Upper lobe of left lung (tissue), 6 donors: ENCODE results near the gene CMIP. TPM values are rescaled to one million over a fixed set of nuclear protein-coding genes. Genes with fewer than 3 reads are reported as not detected.
A peak's percentile ranks its signal among the peaks of the same experiment; 100 is the strongest.

Experiments used
- ATAC-seq, 2 donors: fragments of 200-7000 bp; cut with Tn5 transposase; one replicate each; pipeline ENCODE4 v1.9.1; 2022; ENCODE audit warnings: mild to moderate bottlenecking in 2 of 2, moderate library complexity in 2 of 2; ENCODE audit not compliant: low FRiP score in 2 of 2
- DNase-seq, 2 donors: peaks; one replicate each; pipeline ENCODE4 v3.0.0-alpha.2; 2019 to 2020
- H3K27ac ChIP-seq, 4 donors: fragments of 200-600 bp; sonication (generic); one replicate each; pipeline ENCODE4 v1.5.1; 2016 to 2019
- H3K27me3 ChIP-seq, 4 donors: fragments of 200-600 bp; sonication (generic); one replicate each; pipeline ENCODE4 v1.5.1; 2017 to 2019
- H3K36me3 ChIP-seq, 4 donors: fragments of 200-600 bp; sonication (generic); one replicate each; pipeline ENCODE4 v1.5.1; 2016 to 2019
- H3K4me1 ChIP-seq, 4 donors: fragments of 200-600 bp; sonication (generic); one replicate each; pipeline ENCODE4 v1.5.1; 2018 to 2019
- H3K4me3 ChIP-seq, 4 donors: fragments of 200-600 bp; sonication (generic); one replicate each; pipeline ENCODE4 v1.5.1; 2017 to 2019; ENCODE audit warnings: mild to moderate bottlenecking in 2 of 4, moderate library complexity in 1 of 4
- H3K9me3 ChIP-seq, 4 donors: fragments of 200-600 bp; sonication (generic); one replicate each; pipeline ENCODE4 v1.5.1; 2018 to 2019
- CTCF ChIP-seq, 6 experiments: fragments of 450-650 bp in 4 of 6; fragments of 200-600 bp in 2 of 6; sonication (generic) in 2 of 6; IDR thresholded peaks; one replicate each; pipeline ENCODE4 v1.5.1; 2016 to 2019; ENCODE audit warnings: antibody characterized with exemption in 6 of 6
- EP300 ChIP-seq, 4 donors: sonication (generic); formaldehyde crosslinking; IDR thresholded peaks; one replicate each; pipeline ENCODE4 v1.5.1; 2017; ENCODE audit warnings: antibody characterized with exemption in 4 of 4, control low read depth in 2 of 4
- POLR2A ChIP-seq, 4 donors: fragments of 450-650 bp; IDR thresholded peaks; one replicate each; pipeline ENCODE4 v1.5.1; 2016 to 2017; ENCODE audit warnings: antibody characterized with exemption in 4 of 4, mild to moderate bottlenecking in 2 of 4
- POLR2AphosphoS5 ChIP-seq, 2 donors: sonication (generic); formaldehyde crosslinking; IDR thresholded peaks; one replicate each; pipeline ENCODE4 v1.5.1; 2017; ENCODE audit warnings: antibody characterized with exemption in 2 of 2
- WGBS, 2 donors: methylation state at CpG; one replicate each; pipeline ENCODE4 v1.1.5; 2017 to 2018; 5-methylcytosine and 5-hydroxymethylcytosine counted together
- total RNA-seq, 6 donors: library from RNA; depleted of rRNA in 4 of 6; stranded (reverse); fragments of >200 nt in 4 of 6; gene quantifications; one replicate each; pipeline versions ENCODE4 v1.1.0 to v1.2.1, GENCODE V29; 2016 to 2021
- donor health status: DM: no; HTN: no; CAD: no; lungs with moderate emphysema.
- donor health status: DM: no; HTN: yes; CAD: no; lungs with severe emphysema.

CMIP gene
- total RNA-seq: 100 to 1,000 TPM in 1 of 6 donors, 10 to 100 TPM in 5; 48.3 to 109 (median 67.6) TPM

- peaks cover 23 to 42% (median 35%) of the 10 kb centered on the region in 4 donors for H3K4me1 ChIP-seq
- H3K27me3 ChIP-seq: no peaks in the 10 kb centered on the region
- DNase-seq (peak; percentile 85 to 98), ATAC-seq (peak; percentile 76 to 89)
- H3K27ac ChIP-seq: peak within 1 kb of the TSS; percentile 86 to 97 (median 93)
- no CpG with 5 or more reads among the region's 114 CpGs for WGBS, 2 donors
- no peaks in the 10 kb centered on the region for H3K9me3 ChIP-seq
- H3K4me3 ChIP-seq: peak within 1 kb of the TSS; percentile 82 to 99 (median 92)
- no peaks in the 10 kb centered on the region for H3K36me3 ChIP-seq
- TF ChIP-seq POLR2A (IDR thresholded peaks at IDR 0.05) (peak in 1 of 4 donors; percentile 19), EP300 (IDR thresholded peaks at IDR 0.05) (no peak)
Measured at GRCh38 chr16:81444448-81445121, at the start of gene CMIP. CMIP (plus strand) TSS chr16:81444808.

DNA sequence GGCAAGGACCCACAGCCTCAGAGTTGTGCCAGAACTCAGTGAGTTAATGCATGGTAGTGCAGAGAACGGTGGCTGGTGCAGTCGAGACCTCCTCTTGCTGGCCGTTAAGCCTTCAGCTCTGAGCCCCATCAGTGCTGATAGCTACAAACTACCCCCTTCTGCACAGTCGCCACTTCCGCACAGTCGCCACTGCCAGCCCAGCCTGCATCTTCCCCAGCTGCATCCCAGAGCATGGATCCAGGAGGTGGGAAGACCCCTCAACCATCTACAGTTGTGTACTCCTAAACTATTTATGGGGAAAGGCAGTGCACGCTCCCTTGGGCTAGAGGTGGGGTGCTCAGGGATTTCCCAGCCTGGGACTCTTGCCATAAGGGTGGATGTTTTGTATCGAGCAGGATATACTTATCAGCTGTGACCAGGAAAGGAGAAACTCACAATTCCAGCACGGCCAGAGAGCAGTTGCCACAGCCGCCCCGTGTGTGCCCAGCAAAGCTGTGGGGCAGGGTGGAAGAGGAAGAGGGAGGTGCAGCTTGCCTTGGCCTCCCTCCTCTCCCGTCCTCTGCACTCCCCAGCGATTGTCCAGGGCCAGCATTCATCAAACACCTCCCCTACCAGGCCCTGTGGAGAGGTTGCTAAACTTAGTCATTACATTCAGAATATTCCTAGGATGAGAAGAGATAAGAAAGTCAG is 49.5 kb upstream of the CMIP start:
- Histone ChIP-seq H3K4me3 (no peak overlapping the region), H3K27ac (peak overlapping the region in 3 of 4 donors; percentile 10 to 49 (median 48)), H3K4me1 (peaks cover 0 to 4% (median 2%) of the 10 kb centered on the region in 4 donors), H3K36me3 (peaks cover 0 to 4% (median 0%) of the 10 kb centered on the region in 4 donors), H3K27me3 (no peaks in the 10 kb centered on the region), H3K9me3 (peaks cover 0 to 6% (median 0%) of the 10 kb centered on the region in 4 donors)
- DNase-seq: no peak
- 28 to 61% methylated on average over 7 to 13 of the region's 13 CpGs for WGBS, 2 donors
- ATAC-seq: peak; percentile 8 to 23
- no peak for TF ChIP-seq CTCF (IDR thresholded peaks at IDR 0.05)
- TF ChIP-seq POLR2AphosphoS5 (IDR thresholded peaks at IDR 0.05): peak in 1 of 2 donors; percentile 33
- peak in 1 of 4 donors; percentile 32 for TF ChIP-seq EP300 (IDR thresholded peaks at IDR 0.05)

DNA sequence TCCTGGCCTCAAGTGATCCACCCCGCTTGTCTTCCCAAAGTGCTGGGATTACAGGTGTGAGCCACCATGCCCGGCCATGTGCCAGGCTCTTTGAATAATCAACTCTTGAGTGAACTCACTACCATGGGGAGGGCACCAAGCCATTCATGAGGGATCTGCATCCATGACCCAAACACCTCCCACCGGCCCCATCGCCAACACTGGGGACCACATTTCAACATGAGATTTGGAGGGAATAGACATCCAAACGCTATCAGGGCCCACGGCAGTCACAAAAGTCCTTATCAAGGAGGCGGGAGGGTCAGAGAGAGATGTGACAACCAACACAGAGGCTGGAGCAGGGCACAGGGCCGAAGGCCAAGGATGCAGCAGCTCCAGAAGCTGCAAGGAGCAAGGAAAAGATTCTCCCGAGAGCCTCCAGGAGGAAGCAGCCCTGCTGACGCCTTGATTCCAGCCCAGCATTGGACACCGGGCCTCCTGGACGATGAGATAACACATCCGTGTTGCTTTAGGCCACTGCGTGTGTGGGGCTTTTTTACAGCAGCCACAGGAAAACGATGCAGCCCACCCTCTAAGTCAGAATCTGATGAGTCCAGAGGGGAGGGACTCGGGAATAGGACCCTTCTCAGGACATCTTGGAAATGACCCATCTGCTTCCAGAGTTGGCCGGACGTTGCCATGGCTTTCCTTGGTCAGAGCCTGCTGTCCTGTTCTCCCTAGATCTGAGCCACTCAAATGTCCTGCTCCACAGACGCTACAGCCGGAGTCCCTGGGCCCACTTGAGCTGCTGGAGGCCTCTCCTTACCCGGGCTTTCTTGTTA is 47.3 kb upstream of the CMIP start:
- Histone ChIP-seq H3K27ac (no peak overlapping the region), H3K36me3 (no peaks in the 10 kb centered on the region), H3K4me3 (no peak overlapping the region), H3K27me3 (no peaks in the 10 kb centered on the region), H3K4me1 (peaks cover 0 to 7% (median 2%) of the 10 kb centered on the region in 4 donors), H3K9me3 (peaks cover 0 to 9% (median 0%) of the 10 kb centered on the region in 4 donors)
- WGBS, 2 donors: 81 to 88% methylated on average over 21 of the region's 21 CpGs
- DNase-seq (no peak), ATAC-seq (no peak)
- TF ChIP-seq POLR2A (IDR thresholded peaks at IDR 0.05) (no peak), CTCF (IDR thresholded peaks at IDR 0.05) (no peak), EP300 (IDR thresholded peaks at IDR 0.05) (no peak)

DNA sequence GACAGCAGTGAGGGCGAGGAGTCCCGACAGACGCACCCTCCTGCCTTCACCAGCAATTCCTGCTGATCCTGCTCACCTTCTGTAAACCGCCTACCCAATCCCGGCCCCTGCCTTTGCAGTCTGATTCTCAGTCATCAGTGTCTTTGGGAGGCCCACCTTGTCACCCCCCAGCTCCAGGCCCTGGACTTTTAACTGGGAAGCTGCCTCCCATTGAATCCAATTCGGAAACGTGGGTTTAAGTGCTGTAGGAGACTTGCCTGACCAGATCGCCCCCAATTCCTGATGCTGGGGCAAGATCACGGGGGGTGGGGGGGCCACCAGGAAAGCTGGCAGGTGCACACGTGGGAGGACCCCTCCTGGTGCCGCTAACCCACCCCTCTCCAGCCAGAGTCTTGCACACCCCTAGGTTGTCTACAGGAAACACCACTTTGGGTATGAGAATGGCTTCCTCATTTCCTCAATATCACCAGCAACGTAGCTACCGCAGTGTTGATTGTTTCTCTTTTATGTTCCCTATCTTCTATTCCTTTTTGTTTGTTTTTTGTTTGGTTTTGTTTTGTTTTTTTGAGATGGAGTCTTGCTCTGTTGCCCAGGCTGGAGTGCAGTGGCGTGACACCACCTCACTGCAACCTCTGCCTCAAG is 46.6 kb upstream of the CMIP start:
- ATAC-seq: no peak
- H3K27me3 ChIP-seq: no peaks in the 10 kb centered on the region
- H3K9me3 ChIP-seq: peaks cover 0 to 9% (median 0%) of the 10 kb centered on the region in 4 donors
- 73 to 74% methylated on average over 10 to 14 of the region's 14 CpGs for WGBS, 2 donors
- H3K4me3 ChIP-seq: no peak overlapping the region
- peaks cover 0 to 7% (median 2%) of the 10 kb centered on the region in 4 donors for H3K4me1 ChIP-seq
- no peak for DNase-seq
- TF ChIP-seq POLR2A (IDR thresholded peaks at IDR 0.05) (no peak), CTCF (IDR thresholded peaks at IDR 0.05) (no peak), POLR2AphosphoS5 (IDR thresholded peaks at IDR 0.05) (no peak), EP300 (IDR thresholded peaks at IDR 0.05) (no peak)
- no peak overlapping the region for H3K27ac ChIP-seq
- H3K36me3 ChIP-seq: no peaks in the 10 kb centered on the region
